ENCODE data around the gene MRPS33.
"Not testable (repeated sequence)": the region's sequence is repeated elsewhere in the genome, so short reads cannot be mapped to it uniquely, and the experiment has no call there.

Gene MRPS33

DNA sequence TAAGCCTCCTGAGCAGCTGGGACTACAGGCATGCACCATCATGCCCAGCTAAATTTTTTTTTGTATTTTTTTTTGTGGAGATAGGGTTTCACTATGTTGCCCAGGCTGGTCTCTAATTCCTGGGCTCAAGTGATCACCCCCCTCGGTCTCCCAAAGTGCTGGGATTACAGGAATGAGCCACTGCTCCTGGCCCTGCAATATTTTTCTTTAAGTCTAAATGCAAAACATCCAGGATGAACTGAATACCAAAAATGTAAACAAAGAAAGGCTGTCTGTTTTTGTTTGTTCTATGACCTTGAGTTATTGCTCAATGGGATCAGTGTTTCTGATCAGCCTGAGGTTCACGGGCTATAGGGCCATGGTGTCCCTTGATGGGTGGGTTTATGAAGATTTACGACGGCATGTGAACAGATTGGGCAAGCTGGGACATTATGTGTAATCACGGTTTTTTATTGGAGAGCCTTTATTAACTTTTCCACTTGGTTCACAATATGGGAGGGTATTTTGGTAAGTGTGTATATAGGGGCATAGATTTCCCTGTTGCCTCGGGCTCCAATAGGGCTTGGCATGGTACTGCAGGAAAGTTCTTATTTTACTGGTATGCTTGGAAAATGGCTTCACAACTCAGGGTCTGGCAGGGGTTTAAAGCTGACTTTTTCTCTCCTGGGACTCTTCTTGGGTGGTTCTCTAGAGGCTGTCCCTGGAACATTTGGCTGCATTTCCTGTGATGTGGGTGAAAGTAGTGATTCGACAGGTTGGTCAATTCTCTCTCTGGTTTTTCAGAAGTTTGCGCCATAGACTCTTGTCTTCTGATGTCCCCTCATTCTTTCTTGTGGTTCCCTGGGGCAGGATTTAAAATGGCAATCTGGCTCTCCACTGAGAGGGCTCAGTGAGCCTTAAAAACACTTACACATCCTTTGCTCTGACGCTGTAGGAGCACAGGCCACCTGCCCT is 41.6 kb downstream of the MRPS33 start:
- Histone ChIP-seq H3K4me3 (ENCODE audit: low read depth, low read length) (no peak overlapping the region), H3K27me3 (replicated peaks) (no peaks in the 10 kb centered on the region), H3K27ac (no peak overlapping the region), H3K36me3 (replicated peaks) (no peaks in the 10 kb centered on the region)
- TF ChIP-seq, protein P1, sequence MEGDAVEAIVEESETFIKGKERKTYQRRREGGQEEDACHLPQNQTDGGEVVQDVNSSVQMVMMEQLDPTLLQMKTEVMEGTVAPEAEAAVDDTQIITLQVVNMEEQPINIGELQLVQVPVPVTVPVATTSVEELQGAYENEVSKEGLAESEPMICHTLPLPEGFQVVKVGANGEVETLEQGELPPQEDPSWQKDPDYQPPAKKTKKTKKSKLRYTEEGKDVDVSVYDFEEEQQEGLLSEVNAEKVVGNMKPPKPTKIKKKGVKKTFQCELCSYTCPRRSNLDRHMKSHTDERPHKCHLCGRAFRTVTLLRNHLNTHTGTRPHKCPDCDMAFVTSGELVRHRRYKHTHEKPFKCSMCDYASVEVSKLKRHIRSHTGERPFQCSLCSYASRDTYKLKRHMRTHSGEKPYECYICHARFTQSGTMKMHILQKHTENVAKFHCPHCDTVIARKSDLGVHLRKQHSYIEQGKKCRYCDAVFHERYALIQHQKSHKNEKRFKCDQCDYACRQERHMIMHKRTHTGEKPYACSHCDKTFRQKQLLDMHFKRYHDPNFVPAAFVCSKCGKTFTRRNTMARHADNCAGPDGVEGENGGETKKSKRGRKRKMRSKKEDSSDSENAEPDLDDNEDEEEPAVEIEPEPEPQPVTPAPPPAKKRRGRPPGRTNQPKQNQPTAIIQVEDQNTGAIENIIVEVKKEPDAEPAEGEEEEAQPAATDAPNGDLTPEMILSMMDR (IDR thresholded peaks at IDR 0.05; ENCODE audit: low read depth, low read length, missing control alignments), result no peak
- DNase-seq, result no peak
- in situ Hi-C loops (cut with HindIII; ENCODE audit: low pct_ligation_motif_present, low sequenced_read_pairs), result no loop called here

DNA sequence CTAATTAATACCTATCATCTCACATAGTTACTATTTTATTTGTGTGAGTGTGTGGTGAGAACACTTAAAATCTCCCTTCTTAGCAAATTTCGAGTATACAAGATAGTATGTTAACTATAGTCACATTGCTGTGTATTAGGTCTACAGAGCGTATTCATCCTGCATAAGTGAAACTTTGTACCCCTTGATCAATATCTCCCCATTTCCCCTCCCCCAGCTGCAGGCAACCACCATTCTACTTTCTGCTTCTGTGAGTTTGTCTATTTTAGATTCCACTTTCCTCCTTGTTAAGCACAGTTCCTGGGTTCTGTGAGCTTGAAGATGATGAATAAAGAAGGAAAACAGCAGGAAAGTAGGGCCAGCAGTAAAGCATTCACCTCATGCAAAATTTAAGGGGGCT is 42.4 kb downstream of the MRPS33 start:
- H3K4me3 ChIP-seq (ENCODE audit: low read depth, low read length), result no peak overlapping the region
- in situ Hi-C loops (cut with HindIII; ENCODE audit: low pct_ligation_motif_present, low sequenced_read_pairs), result no loop called here
- H3K27ac ChIP-seq, result no peak overlapping the region
- DNase-seq, result no peak
- TF ChIP-seq, protein P1 (IDR thresholded peaks at IDR 0.05; ENCODE audit: low read depth, low read length, missing control alignments), result no peak
- no peaks in the 10 kb centered on the region for H3K27me3 ChIP-seq (replicated peaks)
- H3K36me3 ChIP-seq (replicated peaks), result no peaks in the 10 kb centered on the region

DNA sequence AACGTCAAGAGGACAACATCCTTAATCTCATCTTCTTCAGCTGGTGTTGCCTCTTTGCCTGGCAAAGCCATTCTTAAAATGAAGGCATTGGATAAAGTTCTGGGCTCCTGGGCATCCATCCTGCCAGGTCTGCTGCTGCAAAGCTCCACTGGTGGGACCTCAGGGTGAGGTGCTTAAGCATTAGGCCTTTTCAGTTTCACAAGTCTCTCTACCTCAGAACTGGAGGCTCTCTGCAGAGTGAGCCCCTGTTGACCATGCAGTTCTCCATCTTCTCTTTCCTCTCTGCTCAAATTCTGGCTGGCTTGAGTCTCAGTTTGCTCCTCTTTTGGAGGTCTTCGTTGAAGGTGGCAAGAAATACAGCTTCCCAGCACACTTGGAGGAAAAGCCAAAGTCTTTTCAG is 47.3 kb downstream of the MRPS33 start:
- H3K4me3 ChIP-seq (ENCODE audit: low read depth, low read length), result no peak overlapping the region
- H3K27ac ChIP-seq, result no peak overlapping the region
- TF ChIP-seq, protein P1 (IDR thresholded peaks at IDR 0.05; ENCODE audit: low read depth, low read length, missing control alignments), result no peak
- no peaks in the 10 kb centered on the region for H3K36me3 ChIP-seq (replicated peaks)
- DNase-seq, result no peak
- in situ Hi-C loops (cut with HindIII; ENCODE audit: low pct_ligation_motif_present, low sequenced_read_pairs), result no loop called here
- no peaks in the 10 kb centered on the region for H3K27me3 ChIP-seq (replicated peaks)

DNA sequence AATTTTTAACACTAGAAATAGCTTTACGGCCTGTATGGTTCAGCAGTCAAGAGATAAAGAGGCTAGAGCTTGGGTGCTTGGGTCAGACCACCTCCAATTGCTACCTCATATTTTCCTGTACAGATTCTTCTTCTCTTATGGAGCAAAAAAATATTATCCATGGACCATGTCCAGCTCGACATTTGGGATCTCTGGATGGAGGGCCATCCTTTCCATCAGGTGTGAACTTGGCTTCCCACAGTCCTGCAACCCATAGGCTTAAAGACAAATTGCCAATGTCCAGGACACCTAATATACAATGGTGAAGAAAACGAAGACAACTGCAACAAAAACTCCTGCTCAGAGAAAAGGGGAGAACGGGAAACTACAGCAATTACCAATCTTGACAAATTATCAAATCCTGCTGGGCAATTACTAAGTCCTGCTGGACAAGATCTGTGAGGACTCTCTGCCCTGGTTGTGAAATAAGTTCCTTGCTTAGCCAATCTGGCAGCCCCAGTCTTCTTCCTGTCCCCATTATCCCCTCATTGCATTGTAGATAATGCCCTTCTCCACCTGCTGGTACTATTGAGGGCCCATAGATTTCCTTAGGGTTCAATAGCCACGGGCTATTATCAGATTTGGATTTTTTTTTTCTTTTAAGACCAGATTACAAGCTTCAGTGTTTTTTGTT is 48.1 kb downstream of the MRPS33 start:
- in situ Hi-C loops (cut with HindIII; ENCODE audit: low pct_ligation_motif_present, low sequenced_read_pairs), result no loop called here
- TF ChIP-seq, protein P1 (IDR thresholded peaks at IDR 0.05; ENCODE audit: low read depth, low read length, missing control alignments), result no peak
- no peak for DNase-seq

DNA sequence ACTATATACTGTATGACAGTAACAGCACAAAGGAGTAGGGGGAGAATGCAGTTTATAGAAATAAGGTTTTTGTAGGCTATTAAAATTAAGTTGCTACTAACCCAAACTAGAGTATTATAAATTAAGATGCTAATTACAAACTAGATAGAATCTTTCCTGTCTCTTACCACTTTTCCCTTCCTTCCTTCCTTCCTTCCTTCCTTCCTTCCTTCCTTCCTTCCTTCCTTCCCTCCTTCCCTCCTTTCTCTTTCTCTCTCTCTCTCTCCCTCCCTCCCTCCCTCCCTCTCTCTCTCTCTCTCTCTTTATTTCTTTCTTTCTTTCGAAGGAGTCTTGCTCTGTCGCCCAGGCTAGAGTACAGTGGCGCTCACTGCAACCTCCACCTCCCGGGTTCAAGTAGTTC is 53.6 kb downstream of the MRPS33 start:
- no peaks in the 10 kb centered on the region for H3K27me3 ChIP-seq (replicated peaks)
- no peak for DNase-seq
- in situ Hi-C loops (cut with HindIII; ENCODE audit: low pct_ligation_motif_present, low sequenced_read_pairs), result no loop called here

More for the DNA sequence above, 48.1 kb downstream of the MRPS33 start:
- Histone ChIP-seq H3K27me3 (replicated peaks) (no peaks in the 10 kb centered on the region), H3K36me3 (replicated peaks) (no peaks in the 10 kb centered on the region), H3K27ac (no peak overlapping the region), H3K4me3 (ENCODE audit: low read depth, low read length) (no peak overlapping the region)

DNA sequence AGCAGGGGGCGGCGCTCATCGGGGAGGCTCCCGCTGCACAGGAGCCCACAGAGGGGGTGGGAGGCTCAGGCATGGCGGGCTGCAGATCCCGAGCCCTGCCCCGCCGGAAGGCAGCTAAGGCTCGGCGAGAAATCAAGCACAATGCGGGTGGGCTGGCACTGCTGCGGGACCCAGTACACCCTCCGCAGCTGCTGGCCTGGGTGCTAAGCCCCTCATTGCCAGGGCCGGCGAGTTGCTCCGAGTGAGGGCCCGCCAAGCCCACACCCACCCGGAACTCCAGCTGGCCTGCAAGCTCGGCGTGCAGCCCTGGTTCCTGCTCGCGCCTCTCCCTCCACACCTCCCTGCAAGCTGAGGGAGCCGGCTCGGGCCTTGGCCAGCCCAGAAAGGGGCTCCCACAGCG is 57.8 kb downstream of the MRPS33 start:
- in situ Hi-C loops (cut with HindIII; ENCODE audit: low pct_ligation_motif_present, low sequenced_read_pairs); H3K4me3 ChIP-seq (ENCODE audit: low read depth, low read length); DNase-seq; H3K27me3 ChIP-seq (replicated peaks); H3K27ac ChIP-seq; H3K36me3 ChIP-seq (replicated peaks): not testable (repeated sequence)

More for the DNA sequence above, 53.6 kb downstream of the MRPS33 start:
- Histone ChIP-seq H3K36me3 (replicated peaks) (no peaks in the 10 kb centered on the region), H3K27ac (no peak overlapping the region), H3K4me3 (ENCODE audit: low read depth, low read length) (no peak overlapping the region)
- TF ChIP-seq, protein P1 (IDR thresholded peaks at IDR 0.05; ENCODE audit: low read depth, low read length, missing control alignments), result no peak
